DMS 273 (cell line): ENCODE measurements around the gene ADGRF5.
A peak's percentile ranks its signal among the peaks of the same experiment; 100 is the strongest.
"Not testable (repeated sequence)": the region's sequence is repeated elsewhere in the genome, so short reads cannot be mapped to it uniquely, and the experiment has no call there.

Experiments used
- DNase-seq: peaks from one replicate; lab custom pipeline; 2025; ENCODE audit not compliant: unreplicated experiment; lab: John Stamatoyannopoulos, UW

The ADGRF5 gene

DNA sequence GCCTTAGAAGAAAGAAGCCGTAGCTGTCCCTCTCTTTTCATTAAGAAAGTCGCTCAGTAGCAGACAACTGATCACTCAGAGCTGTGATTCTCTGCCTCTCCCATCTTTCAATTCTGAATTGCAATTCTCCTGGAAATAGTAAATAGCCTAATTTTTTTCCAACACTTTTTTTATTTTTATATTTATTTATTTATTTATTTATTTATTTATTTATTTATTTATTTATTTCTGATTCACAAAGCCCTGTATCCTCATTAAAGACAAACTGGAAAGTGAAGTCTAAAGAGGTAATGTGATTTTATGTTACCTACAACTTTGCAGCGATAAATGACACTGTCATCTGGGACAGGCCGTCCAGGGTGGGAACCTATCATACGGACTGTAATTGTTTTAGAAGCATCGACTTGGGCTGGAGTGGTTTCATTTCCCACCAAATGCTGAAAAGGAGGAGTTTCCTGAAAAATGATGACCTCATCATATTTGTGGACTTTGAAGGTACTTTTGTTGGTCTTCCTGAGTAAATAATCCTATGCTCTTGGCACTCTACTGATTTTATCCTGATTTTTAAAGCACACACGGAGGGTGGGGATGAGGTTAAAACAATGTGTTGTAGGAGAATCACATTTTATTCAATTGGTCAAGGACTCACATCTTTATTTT is 87.4 kb downstream of the ADGRF5 start:
- DNase-seq: not testable (repeated sequence)

DNA sequence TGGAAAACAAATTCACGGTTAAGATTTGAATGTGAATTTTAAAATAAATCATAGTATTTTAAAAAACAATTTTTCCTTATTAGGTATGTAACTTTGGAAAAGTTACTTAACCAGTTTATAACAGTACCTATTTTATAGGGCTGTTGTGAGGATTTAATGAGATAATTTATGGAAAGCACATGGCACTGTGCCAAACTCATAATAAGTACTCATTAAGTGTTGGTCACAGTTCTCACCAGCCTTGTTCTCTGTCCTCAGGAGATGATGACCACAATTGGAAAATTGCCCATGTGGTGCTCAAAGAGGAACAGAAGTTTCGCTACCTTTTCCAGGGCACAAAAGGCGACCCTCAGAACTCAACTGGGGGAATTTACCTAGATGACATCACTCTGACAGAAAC is 88.9 kb downstream of the ADGRF5 start:
- peak; percentile 5 for DNase-seq

DNA sequence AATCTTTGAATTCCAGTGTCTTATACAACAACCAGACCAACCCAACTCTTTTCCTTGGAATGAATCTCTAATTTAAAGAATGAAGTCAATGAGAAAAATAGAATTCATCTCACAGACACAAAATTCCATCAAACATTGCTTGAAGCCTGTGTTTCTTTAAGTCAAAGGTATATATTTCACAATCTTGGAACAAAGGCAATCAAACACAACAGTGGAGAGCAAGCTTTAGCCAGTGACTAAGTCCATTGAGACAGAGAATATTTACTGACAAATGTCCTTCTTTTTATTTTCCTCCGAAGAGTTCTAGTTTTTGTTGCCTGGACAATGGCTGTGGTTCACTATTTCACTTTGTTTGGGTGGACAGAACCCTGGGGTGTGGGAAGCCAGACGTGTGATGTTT is 92.8 kb downstream of the ADGRF5 start:
- DNase-seq: no peak

DNA sequence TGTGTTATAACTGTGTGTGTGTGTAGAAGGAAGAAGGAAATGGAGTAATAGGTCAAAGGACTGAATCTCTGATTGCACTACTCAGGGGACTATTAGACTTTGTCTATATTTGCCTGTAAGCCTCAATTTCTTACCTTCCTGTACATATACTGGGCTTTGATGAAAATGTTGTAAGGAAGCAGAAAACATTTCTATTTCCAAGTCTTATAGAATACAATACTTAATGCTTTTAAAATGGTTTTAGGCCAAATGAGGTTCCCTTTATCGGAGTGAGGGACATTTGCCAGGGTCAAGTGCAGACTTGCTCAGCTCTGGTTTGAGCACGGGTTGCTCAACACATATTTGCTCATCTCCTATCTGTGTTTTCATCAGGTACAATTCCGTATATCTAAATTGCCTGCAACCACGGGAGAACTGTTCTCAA is 100.3 kb downstream of the ADGRF5 start:
- no peak for DNase-seq

DNA sequence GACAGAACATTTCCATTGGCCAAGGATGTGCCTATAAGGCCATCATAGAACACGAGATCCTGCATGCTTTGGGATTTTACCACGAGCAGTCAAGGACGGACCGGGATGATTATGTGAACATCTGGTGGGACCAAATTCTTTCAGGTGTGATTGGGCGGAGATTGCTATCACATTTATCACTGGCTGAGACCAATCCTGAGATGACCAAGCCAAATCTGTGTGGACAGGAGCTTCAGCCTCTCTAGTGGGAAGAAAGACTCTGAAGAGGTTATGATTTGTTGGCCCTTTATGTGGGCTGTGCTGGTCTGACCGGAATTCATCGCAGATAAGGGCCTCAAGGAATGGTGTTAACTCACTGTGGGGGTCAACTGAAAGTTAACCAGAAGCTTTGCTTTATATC is 102.2 kb downstream of the ADGRF5 start:
- no peak for DNase-seq

DNA sequence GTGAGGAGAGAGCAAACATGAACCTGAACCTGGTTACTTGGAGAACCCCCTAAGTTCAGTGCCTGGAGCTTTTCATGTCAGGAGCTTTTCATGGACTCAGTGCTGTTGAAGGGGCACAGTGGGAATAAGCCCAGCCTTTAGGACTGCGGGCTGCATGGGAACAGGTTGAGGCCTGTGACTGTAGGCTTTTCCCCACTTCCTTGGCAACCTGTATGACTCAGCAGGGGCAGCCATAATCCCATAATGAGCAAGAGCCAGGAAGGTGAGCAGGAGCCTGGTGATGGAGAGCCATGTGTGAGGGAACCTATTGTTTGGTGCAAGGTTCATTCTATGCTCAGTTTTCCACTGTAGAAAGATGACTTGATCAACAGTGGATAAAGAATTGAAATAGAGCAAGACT is 105.1 kb downstream of the ADGRF5 start:
- DNase-seq: no peak

DNA sequence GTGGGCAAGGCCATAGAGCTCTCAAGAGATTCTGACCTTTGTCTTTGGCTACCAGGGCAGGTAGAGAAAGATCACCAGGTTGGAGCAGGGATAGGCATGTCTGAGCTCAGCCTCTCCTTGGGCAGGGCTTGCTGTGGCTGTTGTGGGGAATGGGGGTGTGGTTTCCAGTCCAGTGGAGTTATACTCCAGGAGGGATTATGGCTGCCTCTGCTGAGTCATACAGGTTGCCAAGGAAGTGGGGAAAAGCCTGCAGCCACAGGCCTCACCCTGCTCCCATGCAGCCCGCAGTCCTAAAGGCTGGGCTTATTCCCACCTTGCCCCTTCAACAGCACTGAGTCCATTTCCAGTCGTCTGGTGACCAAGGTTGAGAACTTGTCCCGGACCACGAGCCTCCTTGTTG is 106.6 kb downstream of the ADGRF5 start:
- DNase-seq: no peak

DNA sequence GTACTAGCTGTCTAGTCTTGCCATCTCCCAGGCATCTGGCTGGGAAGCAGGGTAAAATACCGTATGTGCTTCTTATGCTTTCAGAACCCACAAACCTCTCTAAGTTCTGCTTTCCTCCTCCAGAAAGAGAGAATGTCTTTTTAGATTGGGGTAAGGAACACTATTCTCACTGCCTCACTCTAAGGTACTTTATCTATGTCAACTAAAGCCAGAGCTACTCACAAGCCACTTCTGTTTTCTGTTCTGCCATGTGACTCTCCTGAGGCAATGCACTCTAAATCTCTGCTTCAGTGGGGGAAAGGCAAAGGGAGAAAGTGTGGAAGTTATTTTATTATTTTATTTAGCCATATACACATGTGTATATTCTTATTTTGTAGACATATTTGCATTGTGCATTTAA is 112.9 kb downstream of the ADGRF5 start:
- no peak for DNase-seq
